HEK293 (cell line): ENCODE data around the gene WARS2.
A peak's percentile ranks its signal among the peaks of the same experiment; 100 is the strongest.

Experiments used
- CTCF ChIA-PET: fragments of 350-600 bp; formaldehyde crosslinking; extraction: SDS; loops from one replicate; lab custom pipeline; 2021; ENCODE audit warnings: antibody characterized with exemption; lab: Yijun Ruan, JAX
- POLR2A ChIA-PET: fragments of 300-600 bp; formaldehyde crosslinking; extraction: SDS; loops from one replicate; lab custom pipeline; 2020; ENCODE audit warnings: antibody characterized with exemption, inconsistent platforms; lab: Yijun Ruan, JAX
- H3K27ac ChIP-seq: fragments of 200-500 bp; sonication (Bioruptor generic); 2 replicates; pipeline ENCODE4 v1.5.1; 2014; ENCODE audit warnings: low read depth, low read length, control low read depth, inconsistent platforms; ENCODE audit errors: extremely low read depth
- H3K36me3 ChIP-seq, 2 experiments: fragments of 200-500 bp in 1 of 2; sonication (Bioruptor generic) in 1 of 2; 1 replicate in 1 of 2; 2 replicates in 1 of 2; pipeline ENCODE4 v1.5.1; 2014 to 2017; ENCODE audit warnings: inconsistent platforms in 2 of 2, low read length in 2 of 2; ENCODE audit not compliant: control insufficient read depth in 2 of 2, insufficient read depth in 1 of 2
- H3K4me1 ChIP-seq: fragments of 200-500 bp; sonication (Bioruptor generic); 2 replicates; pipeline ENCODE4 v1.5.1; 2014; ENCODE audit warnings: mild to moderate bottlenecking, low read length, inconsistent platforms; ENCODE audit not compliant: control insufficient read depth, insufficient read depth
- H3K4me3 ChIP-seq: 2 replicates; pipeline ENCODE4 v1.5.1; 2011; ENCODE audit warnings: low read depth, mild to moderate bottlenecking, control low read depth, low read length, moderate library complexity
- H3K9me3 ChIP-seq: fragments of 200-500 bp; sonication (Bioruptor generic); 2 replicates; pipeline ENCODE4 v1.5.1; 2014; ENCODE audit warnings: low read depth, low read length, inconsistent platforms; ENCODE audit not compliant: control insufficient read depth, insufficient read depth
- CTCF ChIP-seq: fragments of 450-650 bp; formaldehyde crosslinking; IDR thresholded peaks from 2 replicates; pipeline ENCODE4 v1.5.1; 2016; ENCODE audit warnings: missing biosample characterization, missing genetic modification characterization
- MEIS1 ChIP-seq: sonication (generic); formaldehyde crosslinking; IDR thresholded peaks from 2 replicates; pipeline ENCODE4 v1.8.1; 2022; ENCODE audit warnings: missing genetic modification reagents, mild to moderate bottlenecking, borderline replicate concordance
- PRDM10 ChIP-seq: fragments of 450-650 bp; formaldehyde crosslinking; IDR thresholded peaks from 2 replicates; pipeline ENCODE4 v1.5.1; 2016; ENCODE audit warnings: missing biosample characterization, missing genetic modification characterization
- ZBTB20 ChIP-seq: fragments of 450-650 bp; formaldehyde crosslinking; IDR thresholded peaks from 2 replicates; pipeline ENCODE4 v1.5.1; 2016; ENCODE audit warnings: missing biosample characterization, missing genetic modification characterization
- ZBTB6 ChIP-seq: fragments of 450-650 bp; formaldehyde crosslinking; IDR thresholded peaks from 2 replicates; pipeline ENCODE4 v1.5.1; 2017; ENCODE audit warnings: missing biosample characterization, missing genetic modification characterization
- ZBTB7A ChIP-seq: fragments of 450-650 bp; formaldehyde crosslinking; IDR thresholded peaks from 2 replicates; pipeline ENCODE4 v1.5.1; 2016; ENCODE audit warnings: low read depth, missing biosample characterization, missing genetic modification characterization
- ZEB2 ChIP-seq: fragments of 450-650 bp; formaldehyde crosslinking; IDR thresholded peaks from 2 replicates; pipeline ENCODE4 v1.5.1; 2016; ENCODE audit warnings: missing biosample characterization, missing genetic modification characterization
- ZNF114 ChIP-seq: fragments of 450-650 bp; formaldehyde crosslinking; IDR thresholded peaks from 2 replicates; pipeline ENCODE4 v1.5.0; 2017; ENCODE audit warnings: missing biosample characterization, missing genetic modification characterization
- ZNF214 ChIP-seq: fragments of 450-650 bp; formaldehyde crosslinking; IDR thresholded peaks from 2 replicates; pipeline ENCODE4 v1.5.1; 2017; ENCODE audit warnings: missing biosample characterization, mild to moderate bottlenecking, missing genetic modification characterization, borderline replicate concordance
- ZNF324 ChIP-seq: fragments of 450-650 bp; formaldehyde crosslinking; IDR thresholded peaks from 2 replicates; pipeline ENCODE4 v1.5.1; 2016; ENCODE audit warnings: missing biosample characterization, missing genetic modification characterization
- ZNF335 ChIP-seq: fragments of 450-650 bp; formaldehyde crosslinking; conservative IDR thresholded peaks from 2 replicates; pipeline ENCODE4 v1.5.1; 2016; ENCODE audit warnings: missing biosample characterization, missing genetic modification characterization
- ZNF341 ChIP-seq: fragments of 450-650 bp; formaldehyde crosslinking; IDR thresholded peaks from 2 replicates; pipeline ENCODE4; 2016; ENCODE audit warnings: low read depth, missing biosample characterization, missing genetic modification characterization
- ZNF561 ChIP-seq: fragments of 450-650 bp; IDR thresholded peaks from 2 replicates; pipeline ENCODE4 v1.5.1; 2018; ENCODE audit warnings: missing biosample characterization, missing genetic modification characterization, borderline replicate concordance
- ZNF626 ChIP-seq: fragments of 450-650 bp; sonication (Bioruptor Pico); formaldehyde crosslinking; IDR thresholded peaks from 2 replicates; pipeline ENCODE4 v1.5.1; 2018; ENCODE audit warnings: missing biosample characterization, missing genetic modification characterization, inconsistent platforms
- ZNF639 ChIP-seq: fragments of 450-650 bp; formaldehyde crosslinking; IDR thresholded peaks from 2 replicates; pipeline ENCODE4 v1.5.1; 2016; ENCODE audit warnings: missing biosample characterization, missing genetic modification characterization
- ZSCAN18 ChIP-seq: fragments of 450-650 bp; formaldehyde crosslinking; IDR thresholded peaks from 2 replicates; pipeline ENCODE4 v1.5.1; 2016; ENCODE audit warnings: missing biosample characterization, missing genetic modification characterization
- ZXDB ChIP-seq: fragments of 450-650 bp; formaldehyde crosslinking; IDR thresholded peaks from 2 replicates; pipeline ENCODE4 v1.5.1; 2016; ENCODE audit warnings: missing biosample characterization, missing genetic modification characterization
- TF ChIP-seq, protein P1 (sequence below): fragments of 450-650 bp; formaldehyde crosslinking; optimal IDR thresholded peaks from 2 replicates; pipeline ENCODE3; 2016; ENCODE audit warnings: missing biosample characterization, mild to moderate bottlenecking, missing genetic modification characterization
- TF ChIP-seq, protein P2 (sequence below): fragments of 450-650 bp; formaldehyde crosslinking; IDR thresholded peaks from 2 replicates; pipeline ENCODE4 v1.5.1; 2017; ENCODE audit warnings: missing biosample characterization, missing genetic modification characterization
- TF ChIP-seq, protein P3 (sequence below): fragments of 450-650 bp; formaldehyde crosslinking; IDR thresholded peaks from 2 replicates; pipeline ENCODE4 v1.5.1; 2016; ENCODE audit warnings: missing biosample characterization, missing genetic modification characterization

WARS2 gene

GRCh38 chr1:119141020-119141424 is 569 bp upstream of the WARS2 start (continued):
- TF ChIP-seq, protein P1, sequence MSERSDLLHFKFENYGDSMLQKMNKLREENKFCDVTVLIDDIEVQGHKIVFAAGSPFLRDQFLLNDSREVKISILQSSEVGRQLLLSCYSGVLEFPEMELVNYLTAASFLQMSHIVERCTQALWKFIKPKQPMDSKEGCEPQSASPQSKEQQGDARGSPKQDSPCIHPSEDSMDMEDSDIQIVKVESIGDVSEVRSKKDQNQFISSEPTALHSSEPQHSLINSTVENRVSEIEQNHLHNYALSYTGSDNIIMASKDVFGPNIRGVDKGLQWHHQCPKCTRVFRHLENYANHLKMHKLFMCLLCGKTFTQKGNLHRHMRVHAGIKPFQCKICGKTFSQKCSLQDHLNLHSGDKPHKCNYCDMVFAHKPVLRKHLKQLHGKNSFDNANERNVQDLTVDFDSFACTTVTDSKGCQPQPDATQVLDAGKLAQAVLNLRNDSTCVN (tag by site-specific recombination) = no peak
- TF ChIP-seq ZNF626 (tag by site-specific recombination) (no peak), ZSCAN18 (no peak), ZNF341 (tag by site-specific recombination) (no peak), ZNF639 (peak; percentile 42; the same call in 1 of the 2 replicates)

GRCh38 chr1:119139857-119140176 is 636 bp downstream of the WARS2 start:
- Histone ChIP-seq H3K36me3 (peaks cover 0 to 4% of the 10 kb centered on the region in 2 experiments; a peak in 1 of 3 replicates), H3K9me3 (no peaks in the 10 kb centered on the region), H3K4me3 (peak overlapping the region; percentile 80), H3K27ac (peak overlapping the region; percentile 77; the same call in 1 of the 2 replicates), H3K4me1 (no peaks in the 10 kb centered on the region)
- CTCF ChIA-PET = interaction anchor here (0.6 to 1.7 kb wide), 4 partner anchors 18 to 291 kb away, joined by 3 to 6 read pairs (median 3); no protein-coding TSS in a partner anchor
- POLR2A ChIA-PET = interaction anchor here (1.3 to 1.5 kb wide), 2 partner anchors 9 to 135 kb away, joined by 4 read pairs; no protein-coding TSS in a partner anchor
- TF ChIP-seq CTCF (no peak), ZXDB (tag by site-specific recombination) (no peak), MEIS1 (no peak), PRDM10 (tag by site-specific recombination) (0 out of 2 replicates have a peak, but pooled peaks have one; percentile 7), ZNF214 (no peak), ZBTB7A (tag by site-specific recombination) (no peak), ZEB2 (tag by site-specific recombination) (no peak), ZNF335 (peak; percentile 68; the same call in 1 of the 2 replicates), ZNF561 (tag by site-specific recombination) (no peak), ZNF114 (tag by site-specific recombination) (no peak), ZBTB6 (tag by site-specific recombination) (peak; percentile 93), ZBTB20 (peak; percentile 29; the same call in 1 of the 2 replicates), ZNF324 (tag by site-specific recombination) (no peak)
- TF ChIP-seq, protein P2, sequence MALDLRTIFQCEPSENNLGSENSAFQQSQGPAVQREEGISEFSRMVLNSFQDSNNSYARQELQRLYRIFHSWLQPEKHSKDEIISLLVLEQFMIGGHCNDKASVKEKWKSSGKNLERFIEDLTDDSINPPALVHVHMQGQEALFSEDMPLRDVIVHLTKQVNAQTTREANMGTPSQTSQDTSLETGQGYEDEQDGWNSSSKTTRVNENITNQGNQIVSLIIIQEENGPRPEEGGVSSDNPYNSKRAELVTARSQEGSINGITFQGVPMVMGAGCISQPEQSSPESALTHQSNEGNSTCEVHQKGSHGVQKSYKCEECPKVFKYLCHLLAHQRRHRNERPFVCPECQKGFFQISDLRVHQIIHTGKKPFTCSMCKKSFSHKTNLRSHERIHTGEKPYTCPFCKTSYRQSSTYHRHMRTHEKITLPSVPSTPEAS (tag by site-specific recombination) = no peak
- TF ChIP-seq, protein P1 (tag by site-specific recombination) = no peak
- TF ChIP-seq, protein P3, sequence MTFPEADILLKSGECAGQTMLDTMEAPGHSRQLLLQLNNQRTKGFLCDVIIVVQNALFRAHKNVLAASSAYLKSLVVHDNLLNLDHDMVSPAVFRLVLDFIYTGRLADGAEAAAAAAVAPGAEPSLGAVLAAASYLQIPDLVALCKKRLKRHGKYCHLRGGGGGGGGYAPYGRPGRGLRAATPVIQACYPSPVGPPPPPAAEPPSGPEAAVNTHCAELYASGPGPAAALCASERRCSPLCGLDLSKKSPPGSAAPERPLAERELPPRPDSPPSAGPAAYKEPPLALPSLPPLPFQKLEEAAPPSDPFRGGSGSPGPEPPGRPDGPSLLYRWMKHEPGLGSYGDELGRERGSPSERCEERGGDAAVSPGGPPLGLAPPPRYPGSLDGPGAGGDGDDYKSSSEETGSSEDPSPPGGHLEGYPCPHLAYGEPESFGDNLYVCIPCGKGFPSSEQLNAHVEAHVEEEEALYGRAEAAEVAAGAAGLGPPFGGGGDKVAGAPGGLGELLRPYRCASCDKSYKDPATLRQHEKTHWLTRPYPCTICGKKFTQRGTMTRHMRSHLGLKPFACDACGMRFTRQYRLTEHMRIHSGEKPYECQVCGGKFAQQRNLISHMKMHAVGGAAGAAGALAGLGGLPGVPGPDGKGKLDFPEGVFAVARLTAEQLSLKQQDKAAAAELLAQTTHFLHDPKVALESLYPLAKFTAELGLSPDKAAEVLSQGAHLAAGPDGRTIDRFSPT (tag by site-specific recombination) = peak; percentile 59; the same call in 1 of the 2 replicates
